Testis (tissue), 2 donors: ENCODE data around the gene FRS3.

Experiments
- POLR2A ChIP-seq: fragments of 450-650 bp; IDR thresholded peaks from one replicate; pipeline ENCODE4 v1.6.1; 2017; ENCODE audit warnings: antibody characterized with exemption, mild to moderate bottlenecking, moderate library complexity
- TF ChIP-seq, protein P1 (sequence below), 3 experiments: fragments of 450-650 bp in 2 of 3; fragments of 200-600 bp in 1 of 3; sonication (generic) in 1 of 3; IDR thresholded peaks; one replicate each; pipeline ENCODE4 v1.5.1; 2016 to 2019; ENCODE audit warnings: antibody characterized with exemption in 3 of 3, mild to moderate bottlenecking in 2 of 3, moderate library complexity in 1 of 3

- TF ChIP-seq, protein P1, sequence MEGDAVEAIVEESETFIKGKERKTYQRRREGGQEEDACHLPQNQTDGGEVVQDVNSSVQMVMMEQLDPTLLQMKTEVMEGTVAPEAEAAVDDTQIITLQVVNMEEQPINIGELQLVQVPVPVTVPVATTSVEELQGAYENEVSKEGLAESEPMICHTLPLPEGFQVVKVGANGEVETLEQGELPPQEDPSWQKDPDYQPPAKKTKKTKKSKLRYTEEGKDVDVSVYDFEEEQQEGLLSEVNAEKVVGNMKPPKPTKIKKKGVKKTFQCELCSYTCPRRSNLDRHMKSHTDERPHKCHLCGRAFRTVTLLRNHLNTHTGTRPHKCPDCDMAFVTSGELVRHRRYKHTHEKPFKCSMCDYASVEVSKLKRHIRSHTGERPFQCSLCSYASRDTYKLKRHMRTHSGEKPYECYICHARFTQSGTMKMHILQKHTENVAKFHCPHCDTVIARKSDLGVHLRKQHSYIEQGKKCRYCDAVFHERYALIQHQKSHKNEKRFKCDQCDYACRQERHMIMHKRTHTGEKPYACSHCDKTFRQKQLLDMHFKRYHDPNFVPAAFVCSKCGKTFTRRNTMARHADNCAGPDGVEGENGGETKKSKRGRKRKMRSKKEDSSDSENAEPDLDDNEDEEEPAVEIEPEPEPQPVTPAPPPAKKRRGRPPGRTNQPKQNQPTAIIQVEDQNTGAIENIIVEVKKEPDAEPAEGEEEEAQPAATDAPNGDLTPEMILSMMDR (IDR thresholded peaks at IDR 0.05), result no peak
- TF ChIP-seq POLR2A, result no peak
These were observed 9.7 kb upstream of the FRS3 start for GRCh38 chr6:41789390-41789724.
